Activated T-helper 1 cell treated with anti-CD3 and anti-CD28 coated beads, Interleukin-12 subunit alpha, Interleukin-12 subunit beta, Interleukin-2, Interleukin-4 antibody, amounts not matched to agents 30 ng/mL and 10 ng/mL and 1 ng/mL, durations not matched to agents 14 hours and 24 hours and 36 hours (primary cell): ENCODE results near the gene ACP4. TPM values are rescaled to one million over a fixed set of nuclear protein-coding genes. Genes with fewer than 3 reads are reported as not detected.
A peak's percentile ranks its signal among the peaks of the same experiment; 100 is the strongest.

Experiments
- DNase-seq: peaks from one replicate; pipeline ENCODE4 v3.0.0; 2021; ENCODE audit warnings: low spot score
- H3K27ac Mint-ChIP-seq: one replicate; pipeline ENCODE4 v1.8.0; 2021; ENCODE audit warnings: mild to moderate bottlenecking, mixed read lengths
- H3K27me3 Mint-ChIP-seq: one replicate; pipeline ENCODE4 v1.8.0; 2022; ENCODE audit warnings: mild to moderate bottlenecking, moderate library complexity, mixed read lengths; ENCODE audit not compliant: insufficient read depth
- H3K36me3 Mint-ChIP-seq: one replicate; pipeline ENCODE4 v1.8.0; 2021; ENCODE audit warnings: low read depth, mixed read lengths
- H3K4me1 Mint-ChIP-seq: one replicate; pipeline ENCODE4 v1.8.0; 2021; ENCODE audit warnings: low read depth, mixed read lengths
- H3K4me3 Mint-ChIP-seq: one replicate; pipeline ENCODE4 v1.8.0; 2021; ENCODE audit warnings: mild to moderate bottlenecking, moderate library complexity, mixed read lengths
- H3K9me3 Mint-ChIP-seq: one replicate; pipeline ENCODE4 v1.8.0; 2021; ENCODE audit warnings: mixed read lengths
- intact Hi-C: fragments of 100-400 bp; cut with micrococcal nuclease; formaldehyde crosslinking; loops from one replicate; pipeline ENCODE4 v1.15.1; 2024
- total RNA-seq: library from RNA; stranded (reverse); gene quantifications from 2 replicates; pipeline ENCODE4 v1.2.3, GENCODE V29; 2022

Gene ACP4
- total RNA-seq, 1 donor from 2014 or later, result not detected

DNA sequence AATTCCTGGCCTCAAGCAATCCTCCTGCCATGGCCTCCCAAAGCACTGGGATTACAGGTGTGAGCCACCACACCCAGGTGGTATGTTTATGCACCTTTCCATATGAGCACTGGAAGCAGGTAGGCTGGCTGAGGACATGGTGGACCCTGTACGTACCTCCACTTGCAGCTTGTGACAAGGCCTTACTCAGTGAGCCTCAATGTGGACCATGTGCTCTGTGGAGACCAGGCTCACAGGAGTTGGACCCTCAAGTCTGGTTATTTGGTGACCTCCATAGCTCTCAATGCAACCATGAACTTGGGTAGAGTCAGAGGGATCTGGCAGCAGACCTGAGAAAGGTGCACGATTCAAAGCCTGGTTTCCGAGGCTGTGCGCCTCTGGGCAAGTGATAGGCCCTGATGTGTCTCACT, 5.5 kb downstream of the ACP4 start:
- no peaks in the 10 kb centered on the region for H3K27me3 Mint-ChIP-seq
- H3K4me3 Mint-ChIP-seq, result no peak overlapping the region
- no peak for DNase-seq
- no peaks in the 10 kb centered on the region for H3K9me3 Mint-ChIP-seq
- H3K4me1 Mint-ChIP-seq, result no peaks in the 10 kb centered on the region
- H3K36me3 Mint-ChIP-seq, result peaks cover 13% of the 10 kb centered on the region
- no peak overlapping the region for H3K27ac Mint-ChIP-seq
- intact Hi-C loops, result no loop called here

DNA sequence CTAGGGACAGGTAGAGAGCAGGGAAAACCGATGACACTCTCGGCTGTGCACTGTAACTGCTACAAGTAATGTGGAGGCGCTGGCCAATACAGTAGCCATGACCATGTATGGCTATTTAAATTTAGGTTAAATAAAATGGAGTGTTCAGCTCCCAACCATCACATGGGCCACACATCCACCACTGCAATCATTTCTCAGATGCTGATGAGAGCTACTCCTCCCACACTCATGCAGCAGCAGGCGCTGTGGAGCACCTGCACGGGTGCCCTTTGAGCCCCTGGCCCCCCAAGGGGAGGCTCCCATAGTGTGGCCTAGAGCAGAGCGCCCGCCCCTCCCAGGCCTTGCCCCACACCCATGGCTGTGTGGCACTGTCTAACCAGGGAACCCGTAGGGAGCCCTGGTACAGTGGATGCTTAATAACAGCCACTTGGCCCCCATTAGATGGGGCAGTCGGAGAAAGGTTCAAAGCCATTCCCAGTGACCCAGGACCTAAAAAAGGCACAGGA, 6.0 kb downstream of the ACP4 start:
- peaks cover 17% of the 10 kb centered on the region for H3K36me3 Mint-ChIP-seq
- H3K4me3 Mint-ChIP-seq, result no peak overlapping the region
- no peaks in the 10 kb centered on the region for H3K4me1 Mint-ChIP-seq
- H3K9me3 Mint-ChIP-seq, result no peaks in the 10 kb centered on the region
- no peak overlapping the region for H3K27ac Mint-ChIP-seq
- no peak for DNase-seq
- H3K27me3 Mint-ChIP-seq, result no peaks in the 10 kb centered on the region
- intact Hi-C loops, result no loop called here

DNA sequence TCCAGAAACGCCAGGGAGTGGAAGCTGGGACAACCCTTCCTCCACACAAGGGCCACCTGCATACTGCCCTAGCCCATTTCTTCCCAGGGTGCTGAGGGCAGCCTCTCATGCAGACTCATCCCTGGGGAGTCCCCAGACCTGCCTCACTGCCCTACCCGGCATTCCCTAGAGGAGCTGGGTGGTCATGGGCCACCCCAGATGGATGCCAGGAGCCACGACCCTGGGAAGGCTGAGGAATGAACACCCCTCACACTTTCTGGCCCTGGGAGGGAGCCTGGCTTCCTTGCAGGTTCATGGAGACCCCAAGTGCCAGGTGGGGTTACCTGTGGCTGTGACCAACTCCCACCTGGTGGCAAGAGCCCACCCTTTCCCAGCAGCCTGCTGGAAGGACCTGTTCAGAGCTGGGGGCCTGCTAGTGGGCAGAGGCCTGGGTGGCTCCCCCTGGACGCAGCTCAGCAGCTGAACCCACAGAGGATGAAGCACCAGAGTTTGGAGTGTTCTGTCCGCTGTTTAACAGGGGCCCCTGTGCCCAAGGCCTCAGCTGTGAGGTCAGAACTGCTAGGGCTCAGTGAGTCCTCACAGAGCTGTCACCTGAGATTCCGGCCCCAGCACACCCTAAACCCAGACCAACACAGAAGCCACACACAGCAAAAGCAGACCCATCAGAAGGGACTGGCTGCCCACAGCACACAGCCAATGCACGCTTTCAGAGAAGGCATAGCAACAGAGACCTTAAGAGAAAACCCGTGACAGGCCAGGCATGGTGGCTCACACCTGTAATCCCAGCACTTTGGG, 6.6 kb downstream of the ACP4 start:
- Mint-ChIP-seq H3K4me1 (no peaks in the 10 kb centered on the region), H3K36me3 (peaks cover 18% of the 10 kb centered on the region), H3K27ac (no peak overlapping the region), H3K4me3 (no peak overlapping the region), H3K27me3 (no peaks in the 10 kb centered on the region), H3K9me3 (no peaks in the 10 kb centered on the region)
- no peak for DNase-seq
- intact Hi-C loops, result no loop called here

DNA sequence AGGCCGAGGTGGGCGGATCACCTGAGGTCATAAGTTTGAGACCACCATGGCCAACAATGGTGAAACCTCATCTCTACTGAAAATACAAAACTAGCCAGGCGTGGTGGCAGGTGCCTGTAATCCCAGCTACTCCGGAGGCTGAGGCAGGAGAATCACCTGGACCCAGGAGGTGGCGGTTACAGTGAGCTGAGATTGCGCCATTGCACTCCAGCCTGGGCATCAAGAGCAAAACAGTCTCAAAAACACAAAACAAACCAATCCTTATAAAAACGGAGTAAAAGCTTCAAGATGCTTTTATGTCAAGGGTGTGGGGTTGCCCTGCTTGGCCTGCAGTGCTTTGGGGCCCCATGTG, 7.2 kb downstream of the ACP4 start:
- H3K4me3 Mint-ChIP-seq, result no peak overlapping the region
- no peaks in the 10 kb centered on the region for H3K4me1 Mint-ChIP-seq
- no peak for DNase-seq
- no peaks in the 10 kb centered on the region for H3K27me3 Mint-ChIP-seq
- H3K36me3 Mint-ChIP-seq, result peaks cover 24% of the 10 kb centered on the region
- intact Hi-C loops, result no loop called here
- no peaks in the 10 kb centered on the region for H3K9me3 Mint-ChIP-seq
- no peak overlapping the region for H3K27ac Mint-ChIP-seq

DNA sequence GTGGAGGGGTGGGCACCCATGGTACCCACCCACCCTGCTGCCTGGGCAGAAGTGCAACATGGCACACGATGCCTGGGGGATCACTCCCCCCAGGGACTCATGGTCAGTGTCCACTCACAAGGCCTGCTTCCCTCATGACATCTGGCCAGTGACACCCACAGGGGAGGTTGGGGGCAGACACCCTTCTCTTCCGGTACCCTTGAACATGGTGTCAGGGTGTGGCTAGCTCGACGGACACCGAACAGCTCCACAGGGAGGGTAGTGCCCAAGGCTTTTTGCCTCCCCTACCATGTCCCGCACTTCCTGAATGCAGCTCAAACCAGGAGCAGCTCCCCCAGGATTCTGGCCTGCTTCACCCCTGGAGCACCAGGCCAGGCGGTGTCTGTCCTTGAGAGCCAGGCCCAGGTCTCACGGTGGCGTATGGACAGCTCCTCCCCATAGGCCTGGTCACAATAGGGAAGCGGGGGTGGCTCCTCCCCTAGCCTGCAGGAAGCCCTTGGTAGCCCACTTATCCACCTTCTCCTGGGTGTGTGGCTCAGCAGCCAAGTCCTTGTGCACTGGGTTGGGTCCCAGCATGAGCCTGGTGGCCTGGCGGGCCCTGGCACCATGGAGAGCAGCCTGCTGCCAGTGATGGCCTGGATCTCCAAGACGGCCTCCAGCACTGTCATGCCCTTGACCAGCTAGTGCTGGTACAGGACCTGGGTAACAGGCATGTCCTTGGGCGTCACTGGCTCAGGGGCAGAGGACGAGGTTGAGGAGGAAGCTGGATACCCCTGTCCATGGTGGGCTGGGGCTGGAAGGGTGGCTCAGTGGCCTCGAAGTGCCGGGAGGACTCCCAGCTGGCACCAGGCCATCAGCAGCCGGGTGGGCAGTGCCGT, 7.8 kb downstream of the ACP4 start:
- H3K9me3 Mint-ChIP-seq, result no peaks in the 10 kb centered on the region
- no peaks in the 10 kb centered on the region for H3K27me3 Mint-ChIP-seq
- H3K27ac Mint-ChIP-seq, result no peak overlapping the region
- peaks cover 5% of the 10 kb centered on the region for H3K4me1 Mint-ChIP-seq
- DNase-seq, result no peak
- peaks cover 30% of the 10 kb centered on the region for H3K36me3 Mint-ChIP-seq
- no peak overlapping the region for H3K4me3 Mint-ChIP-seq
- intact Hi-C loops, result no loop called here

DNA sequence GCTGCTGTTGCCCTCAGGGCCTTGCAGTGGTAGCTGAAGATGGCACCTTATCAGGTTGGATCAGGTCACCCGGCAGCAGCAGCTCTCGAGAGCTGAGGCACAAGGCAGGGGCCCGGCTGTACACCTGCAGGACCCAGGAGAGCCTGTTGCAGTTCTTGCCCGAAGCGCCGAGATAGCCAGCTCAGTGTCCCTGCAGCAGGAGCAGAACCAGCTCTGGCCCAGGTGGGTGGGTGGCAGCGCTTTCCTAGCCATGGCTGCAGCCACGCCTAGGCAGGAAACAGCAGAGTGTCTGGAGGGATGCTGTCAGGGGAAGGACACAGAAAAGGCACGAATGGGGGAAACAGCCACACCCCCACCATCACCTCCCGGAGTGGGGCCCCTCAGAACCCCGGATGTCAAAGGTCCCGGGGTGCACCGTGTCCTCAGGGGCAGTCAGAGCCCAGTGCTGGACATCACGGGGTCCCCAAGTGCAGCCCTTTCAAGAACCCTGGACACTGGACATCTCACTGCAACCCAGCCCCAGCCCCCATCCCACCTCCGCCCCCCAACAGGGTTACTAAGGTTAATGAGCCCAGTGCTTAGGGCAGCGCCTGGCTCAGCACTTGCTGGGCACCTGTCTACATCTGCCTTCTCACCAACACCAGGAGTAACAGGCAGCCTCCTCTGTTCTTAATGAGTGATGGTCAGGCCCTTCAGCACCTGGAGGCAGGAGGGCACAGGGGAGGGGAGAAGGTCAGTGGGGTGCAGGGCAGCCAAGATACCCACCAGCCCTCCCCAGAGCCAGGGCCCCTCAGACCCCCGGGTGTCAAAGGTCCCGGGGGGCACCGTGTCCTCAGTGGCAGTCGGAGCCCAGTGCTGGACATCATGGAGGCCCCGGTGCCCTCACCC, 8.7 kb downstream of the ACP4 start:
- no peak for DNase-seq
- intact Hi-C loops, result no loop called here
- H3K4me1 Mint-ChIP-seq, result peaks cover 13% of the 10 kb centered on the region
- H3K27ac Mint-ChIP-seq, result no peak overlapping the region
- no peak overlapping the region for H3K4me3 Mint-ChIP-seq
- peaks cover 38% of the 10 kb centered on the region for H3K36me3 Mint-ChIP-seq
- no peaks in the 10 kb centered on the region for H3K9me3 Mint-ChIP-seq
- no peaks in the 10 kb centered on the region for H3K27me3 Mint-ChIP-seq

DNA sequence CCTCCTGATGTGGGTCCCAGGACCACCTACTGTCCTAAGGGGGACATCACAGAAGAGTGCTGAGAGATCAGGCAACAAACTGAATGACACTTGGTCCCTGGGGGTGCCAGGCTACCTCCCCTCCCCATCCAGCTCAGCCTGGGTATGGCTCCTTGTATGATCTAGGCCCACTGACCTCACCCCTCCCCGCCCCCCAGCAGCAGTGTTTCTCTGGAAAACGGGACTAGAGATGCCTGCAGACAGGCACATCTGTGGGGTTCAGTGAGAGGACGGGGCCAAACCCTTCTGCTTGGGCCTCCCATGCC, 9.3 kb downstream of the ACP4 start:
- no peak for DNase-seq
- H3K4me1 Mint-ChIP-seq, result peaks cover 13% of the 10 kb centered on the region
- H3K4me3 Mint-ChIP-seq, result no peak overlapping the region
- no peaks in the 10 kb centered on the region for H3K9me3 Mint-ChIP-seq
- H3K36me3 Mint-ChIP-seq, result peaks cover 41% of the 10 kb centered on the region
- intact Hi-C loops, result no loop called here
- H3K27ac Mint-ChIP-seq, result no peak overlapping the region
- no peaks in the 10 kb centered on the region for H3K27me3 Mint-ChIP-seq

DNA sequence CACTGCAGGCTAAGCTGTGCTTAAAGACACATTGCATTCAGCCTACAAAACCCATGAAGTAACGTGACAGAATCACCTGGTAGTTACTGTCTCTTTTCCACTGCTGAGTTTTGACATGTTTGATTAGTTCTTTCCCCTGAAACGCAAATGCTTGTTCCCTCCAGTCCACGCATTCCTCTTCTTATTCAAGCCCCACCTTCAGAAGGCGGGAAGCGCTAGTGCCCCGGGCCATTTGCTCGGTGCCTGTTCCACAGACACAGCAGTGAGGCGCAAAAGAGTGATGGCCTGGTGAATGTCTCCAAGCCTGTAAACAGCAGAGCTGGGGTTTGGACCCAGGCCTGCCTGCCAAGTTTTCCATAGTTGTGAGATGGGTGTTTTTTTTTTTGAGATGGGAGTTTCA, 10.9 kb downstream of the ACP4 start:
- H3K27ac Mint-ChIP-seq, result peak overlapping the region; percentile 15

DNA sequence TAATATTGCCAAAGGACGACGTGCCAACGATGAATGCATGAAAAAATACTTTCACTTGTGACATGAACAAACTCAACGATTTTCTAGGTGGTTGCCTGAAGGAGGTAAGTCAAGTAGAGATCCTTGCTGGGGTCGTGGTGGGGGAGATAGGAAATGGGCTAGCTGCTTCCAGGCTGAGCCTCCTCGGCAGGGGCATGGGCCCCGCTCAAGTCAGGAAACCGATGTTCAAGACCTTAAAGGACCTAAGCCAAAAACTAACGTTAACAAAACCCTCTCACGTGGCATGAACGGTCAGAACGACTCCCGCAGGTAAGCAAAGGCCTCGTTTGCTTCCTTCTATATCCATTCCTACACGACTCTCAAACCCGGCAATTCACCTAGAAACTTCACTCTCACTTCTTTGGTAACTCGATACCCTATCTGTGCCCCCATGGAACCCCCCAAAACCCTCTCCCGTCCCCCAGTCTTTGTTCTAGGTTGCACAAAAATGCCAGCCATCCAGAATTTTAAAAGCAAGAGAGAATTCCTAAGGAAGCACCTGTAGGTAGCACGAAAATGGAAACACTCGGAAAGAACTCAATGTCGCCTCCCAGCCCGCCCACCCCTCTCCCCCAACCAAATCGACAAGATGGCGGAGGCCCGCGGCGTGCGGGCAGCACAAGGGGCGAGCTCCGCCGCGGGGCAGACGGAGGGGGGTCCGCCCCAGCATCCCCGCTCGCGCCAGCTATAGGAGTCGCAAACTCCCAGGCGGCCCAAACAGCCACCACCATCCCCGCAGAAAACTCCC, 13.6 kb downstream of the ACP4 start:
- Mint-ChIP-seq H3K4me3 (peak overlapping the region; percentile 96), H3K36me3 (peaks cover 32% of the 10 kb centered on the region), H3K9me3 (no peaks in the 10 kb centered on the region), H3K4me1 (peaks cover 27% of the 10 kb centered on the region), H3K27ac (peak overlapping the region; percentile 98), H3K27me3 (no peaks in the 10 kb centered on the region)
- intact Hi-C loops, result loop anchor here (1.0 to 2.0 kb wide), 4 partner anchors 32 to 305 kb away; partner anchors contain the start of genes CTU1 and JOSD2
- DNase-seq, result no peak

More for the DNA sequence above, 10.9 kb downstream of the ACP4 start:
- peaks cover 41% of the 10 kb centered on the region for H3K36me3 Mint-ChIP-seq
- H3K9me3 Mint-ChIP-seq, result no peaks in the 10 kb centered on the region
- intact Hi-C loops, result no loop called here
- H3K4me1 Mint-ChIP-seq, result peaks cover 25% of the 10 kb centered on the region
- H3K27me3 Mint-ChIP-seq, result no peaks in the 10 kb centered on the region
- H3K4me3 Mint-ChIP-seq, result peak overlapping the region; percentile 12
- DNase-seq, result no peak

DNA sequence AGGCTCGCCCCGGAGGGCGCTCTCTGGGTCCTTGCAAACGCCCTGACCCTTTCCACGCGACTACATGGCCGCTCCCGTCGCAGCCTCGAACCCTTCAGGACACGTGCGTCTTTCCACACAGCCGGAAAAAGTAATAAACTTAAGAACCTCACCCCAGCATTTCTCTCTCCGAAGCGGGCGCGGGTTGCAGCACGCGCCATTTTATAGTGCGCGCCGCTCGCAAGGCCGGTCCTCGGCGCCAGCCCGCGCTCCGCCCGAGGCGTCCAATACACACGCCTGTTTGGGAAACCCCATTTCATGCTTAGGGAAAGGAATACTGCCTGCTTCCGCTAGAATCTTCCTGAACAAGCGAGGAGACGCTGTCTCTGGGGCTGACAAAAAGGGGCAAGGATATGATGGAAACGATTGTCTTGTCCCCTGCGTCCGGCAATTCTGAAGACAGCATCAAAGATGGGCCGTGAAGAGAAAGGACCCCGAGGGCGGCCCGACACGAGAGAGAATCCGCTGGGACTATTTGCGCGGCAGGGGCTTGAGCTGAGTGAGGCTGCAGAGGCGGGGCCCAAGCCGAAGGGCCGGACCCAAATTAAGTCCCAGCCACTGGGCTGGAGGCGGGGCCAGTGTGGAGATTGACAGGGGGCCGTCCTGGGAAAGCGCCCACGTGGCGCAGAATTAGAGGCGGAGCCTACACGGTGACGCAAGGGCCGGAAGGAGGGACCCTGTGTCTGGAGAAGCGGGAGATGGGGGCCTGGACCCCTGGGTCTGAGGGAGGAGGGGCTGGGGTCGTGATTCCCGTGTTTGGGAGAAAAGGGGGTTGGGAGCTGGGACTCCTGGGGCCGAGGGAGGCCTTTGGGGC, 14.4 kb downstream of the ACP4 start:
- Mint-ChIP-seq H3K4me3 (peak overlapping the region; percentile 96), H3K27ac (peak overlapping the region; percentile 98), H3K27me3 (no peaks in the 10 kb centered on the region), H3K36me3 (peaks cover 32% of the 10 kb centered on the region), H3K9me3 (no peaks in the 10 kb centered on the region), H3K4me1 (peaks cover 27% of the 10 kb centered on the region)
- peak; percentile 97 for DNase-seq
- intact Hi-C loops, result loop anchor here (1.0 to 2.0 kb wide), 8 partner anchors 13 to 475 kb away; partner anchors contain the start of genes CTU1, JOSD2, KCNC3 and POLD1

DNA sequence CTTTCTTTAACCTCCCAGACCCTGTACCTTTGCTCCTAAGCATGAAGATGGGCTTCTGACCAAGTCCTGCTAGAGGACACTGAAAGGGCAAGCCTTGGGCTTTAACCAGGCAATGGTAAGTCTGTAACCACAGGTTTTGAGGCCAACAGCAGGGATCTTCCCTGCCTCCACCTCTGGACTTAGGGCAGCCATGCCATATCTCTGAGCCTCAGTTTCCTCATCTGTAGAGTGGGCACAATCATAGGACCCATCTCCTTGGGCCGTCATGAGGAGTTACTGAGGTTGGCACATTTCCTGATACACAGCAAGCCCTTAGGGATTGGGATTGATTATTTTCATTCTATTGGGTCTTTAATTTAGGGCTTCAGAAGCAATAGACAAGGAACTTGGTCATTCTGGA, 18.6 kb downstream of the ACP4 start:
- Mint-ChIP-seq H3K36me3 (peaks cover 4% of the 10 kb centered on the region), H3K9me3 (no peaks in the 10 kb centered on the region), H3K27ac (no peak overlapping the region), H3K4me3 (no peak overlapping the region), H3K27me3 (peaks cover 4% of the 10 kb centered on the region), H3K4me1 (peaks cover 14% of the 10 kb centered on the region)
- intact Hi-C loops, result no loop called here
- DNase-seq, result no peak
